MM.1S (cell line): ENCODE data around the gene MYH14.

Experiments used
- DNase-seq: peaks from one replicate; pipeline ENCODE4 v3.0.0-alpha.2; 2015
- H2AFZ ChIP-seq: fragments of 300-600 bp; sonication (generic); 2 replicates; pipeline ENCODE4 v1.6.0; 2016; ENCODE audit warnings: antibody characterized with exemption, low read length
- H3F3A ChIP-seq: fragments of 300-600 bp; sonication (generic); 2 replicates; pipeline ENCODE4 v1.6.1; 2016; ENCODE audit warnings: mild to moderate bottlenecking, antibody characterized with exemption, low read length, moderate library complexity, mixed read lengths; ENCODE audit not compliant: insufficient read depth
- H3K27ac ChIP-seq: fragments of 300-600 bp; sonication (generic); 2 replicates; pipeline ENCODE4 v1.5.1; 2016; ENCODE audit warnings: mild to moderate bottlenecking, low read length
- H3K27me3 ChIP-seq: fragments of 300-600 bp; sonication (generic); replicated peaks from 2 replicates; pipeline ENCODE4 v1.6.0; 2016; ENCODE audit warnings: low read length; ENCODE audit not compliant: insufficient read depth
- H3K36me3 ChIP-seq: fragments of 300-600 bp; sonication (generic); replicated peaks from 2 replicates; pipeline ENCODE4 v1.6.1; 2016; ENCODE audit warnings: mild to moderate bottlenecking, low read length, mixed read lengths; ENCODE audit not compliant: insufficient read depth
- H3K4me1 ChIP-seq: fragments of 300-600 bp; sonication (generic); 2 replicates; pipeline ENCODE4 v1.6.1; 2016; ENCODE audit warnings: low read length, mixed read lengths
- H3K4me2 ChIP-seq: fragments of 300-600 bp; sonication (generic); 2 replicates; pipeline ENCODE4 v1.6.0; 2016; ENCODE audit warnings: low read depth, low read length
- H3K4me3 ChIP-seq: fragments of 300-600 bp; sonication (generic); 2 replicates; pipeline ENCODE4 v1.5.1; 2016; ENCODE audit warnings: low read length, mixed read lengths
- H3K79me2 ChIP-seq: fragments of 300-600 bp; sonication (generic); 2 replicates; pipeline ENCODE4 v1.6.1; 2016; ENCODE audit warnings: mixed run types, low read length, mixed read lengths
- H3K9ac ChIP-seq: fragments of 300-600 bp; sonication (generic); 2 replicates; pipeline ENCODE4 v1.6.1; 2016; ENCODE audit warnings: low read length, mixed read lengths
- H3K9me2 ChIP-seq: fragments of 300-600 bp; sonication (generic); replicated peaks from 2 replicates; pipeline ENCODE4 v1.6.1; 2016; ENCODE audit warnings: mild to moderate bottlenecking, low read length, mixed read lengths; ENCODE audit not compliant: insufficient read depth
- H3K9me3 ChIP-seq: fragments of 300-600 bp; sonication (generic); replicated peaks from 2 replicates; pipeline ENCODE4 v1.6.1; 2016; ENCODE audit warnings: mild to moderate bottlenecking, low read length, mixed read lengths; ENCODE audit not compliant: insufficient read depth
- H4K20me1 ChIP-seq: fragments of 300-600 bp; sonication (generic); 2 replicates; pipeline ENCODE4 v1.6.1; 2016; ENCODE audit warnings: mild to moderate bottlenecking, low read length, moderate library complexity, mixed read lengths; ENCODE audit not compliant: insufficient read depth
- EZH2 ChIP-seq: fragments of 300-600 bp; sonication (generic); optimal IDR thresholded peaks from 2 replicates; pipeline ENCODE3; 2017; ENCODE audit warnings: low read depth, mild to moderate bottlenecking, antibody characterized with exemption, low read length, mixed read lengths
- EZH2phosphoT487 ChIP-seq: fragments of 300-600 bp; sonication (generic); IDR thresholded peaks from 2 replicates; pipeline ENCODE4 v1.6.1; 2018; ENCODE audit warnings: antibody characterized with exemption, low read length
- TF ChIP-seq, protein P1 (sequence below): fragments of 300-600 bp; sonication (generic); IDR thresholded peaks from 2 replicates; pipeline ENCODE4 v1.5.1; 2016; ENCODE audit warnings: antibody characterized with exemption, low read length, mixed read lengths

Gene MYH14

DNA sequence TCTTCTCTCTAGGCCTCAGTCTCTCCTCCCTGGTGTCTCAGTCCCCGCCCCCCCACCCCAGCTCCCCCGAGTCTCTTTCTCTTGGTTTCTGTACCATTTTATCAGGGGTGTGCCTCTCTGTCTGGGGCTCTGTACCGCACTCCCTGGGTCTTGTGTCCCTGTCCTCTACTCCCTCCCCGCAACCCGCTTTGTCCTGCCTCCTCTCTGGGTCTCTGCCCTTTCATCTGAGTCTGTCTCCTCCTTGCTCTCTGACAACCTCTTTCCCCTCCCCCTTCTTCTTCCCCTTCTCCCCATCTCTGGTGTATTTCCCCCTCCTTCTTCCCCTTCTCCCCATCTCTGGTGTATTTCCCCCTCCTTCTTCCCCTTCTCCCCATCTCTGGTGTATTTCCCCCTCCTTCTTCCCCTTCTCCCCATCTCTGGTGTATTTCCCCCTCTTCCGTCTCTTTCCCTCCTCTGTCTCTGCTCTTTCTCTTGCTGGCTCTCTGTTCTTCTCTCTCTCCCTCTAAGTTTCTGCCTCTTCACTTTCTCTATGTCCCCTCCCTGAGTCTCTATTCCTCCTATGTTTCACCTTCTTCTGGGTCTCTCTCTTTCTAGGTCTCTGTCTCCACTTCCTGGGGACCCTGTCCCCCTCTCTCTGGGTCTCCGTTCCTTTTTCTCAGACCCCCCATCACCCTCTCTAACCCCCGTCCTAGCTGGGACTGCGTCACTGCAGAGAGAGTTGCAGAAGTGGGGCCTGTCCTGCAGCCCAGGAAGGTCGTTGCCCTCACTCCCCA lies 128.0 kb downstream of the MYH14 start:
- Histone ChIP-seq H3K79me2 (no peaks in the 10 kb centered on the region), H3K27me3 (peaks cover 64% of the 10 kb centered on the region), H3K4me1 (peaks cover 5% of the 10 kb centered on the region; the same call in 1 of the 2 replicates), H2AFZ (no peak overlapping the region), H3F3A (no peaks in the 10 kb centered on the region), H3K27ac (no peak overlapping the region), H3K9me3 (no peaks in the 10 kb centered on the region), H3K4me3 (no peak overlapping the region; the same call in 1 of the 2 replicates), H3K36me3 (no peaks in the 10 kb centered on the region), H3K4me2 (peak overlapping the region; percentile 29; the same call in 1 of the 2 replicates), H4K20me1 (no peaks in the 10 kb centered on the region), H3K9ac (no peak overlapping the region), H3K9me2 (no peaks in the 10 kb centered on the region)
- TF ChIP-seq EZH2 (no peak), EZH2phosphoT487 (no peak)
- TF ChIP-seq, protein P1, sequence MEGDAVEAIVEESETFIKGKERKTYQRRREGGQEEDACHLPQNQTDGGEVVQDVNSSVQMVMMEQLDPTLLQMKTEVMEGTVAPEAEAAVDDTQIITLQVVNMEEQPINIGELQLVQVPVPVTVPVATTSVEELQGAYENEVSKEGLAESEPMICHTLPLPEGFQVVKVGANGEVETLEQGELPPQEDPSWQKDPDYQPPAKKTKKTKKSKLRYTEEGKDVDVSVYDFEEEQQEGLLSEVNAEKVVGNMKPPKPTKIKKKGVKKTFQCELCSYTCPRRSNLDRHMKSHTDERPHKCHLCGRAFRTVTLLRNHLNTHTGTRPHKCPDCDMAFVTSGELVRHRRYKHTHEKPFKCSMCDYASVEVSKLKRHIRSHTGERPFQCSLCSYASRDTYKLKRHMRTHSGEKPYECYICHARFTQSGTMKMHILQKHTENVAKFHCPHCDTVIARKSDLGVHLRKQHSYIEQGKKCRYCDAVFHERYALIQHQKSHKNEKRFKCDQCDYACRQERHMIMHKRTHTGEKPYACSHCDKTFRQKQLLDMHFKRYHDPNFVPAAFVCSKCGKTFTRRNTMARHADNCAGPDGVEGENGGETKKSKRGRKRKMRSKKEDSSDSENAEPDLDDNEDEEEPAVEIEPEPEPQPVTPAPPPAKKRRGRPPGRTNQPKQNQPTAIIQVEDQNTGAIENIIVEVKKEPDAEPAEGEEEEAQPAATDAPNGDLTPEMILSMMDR = no peak
- DNase-seq = no peak

DNA sequence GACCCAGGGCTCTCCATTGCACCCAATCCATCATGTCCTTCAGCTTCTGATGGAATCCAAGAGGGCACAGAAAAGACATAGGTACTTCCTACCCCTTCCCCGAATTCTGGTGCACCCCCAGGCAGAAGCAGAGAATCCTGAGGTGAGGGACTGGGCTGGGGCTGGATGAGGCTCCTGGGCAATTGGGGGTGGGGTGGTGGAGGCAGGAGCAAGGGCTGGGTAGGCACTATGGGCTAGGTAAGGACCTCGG lies 128.5 kb downstream of the MYH14 start:
- H4K20me1 ChIP-seq = no peaks in the 10 kb centered on the region
- H3K9ac ChIP-seq = no peak overlapping the region
- H3K27me3 ChIP-seq = peaks cover 65% of the 10 kb centered on the region
- H3K9me3 ChIP-seq = no peaks in the 10 kb centered on the region
- TF ChIP-seq, protein P1 = no peak
- no peak for TF ChIP-seq EZH2phosphoT487
- no peak for TF ChIP-seq EZH2
- no peaks in the 10 kb centered on the region for H3K9me2 ChIP-seq
- H2AFZ ChIP-seq = no peak overlapping the region
- H3F3A ChIP-seq = no peaks in the 10 kb centered on the region
- no peaks in the 10 kb centered on the region for H3K79me2 ChIP-seq
- no peak overlapping the region for H3K4me2 ChIP-seq
- H3K27ac ChIP-seq = no peak overlapping the region
- peaks cover 5% of the 10 kb centered on the region; the same call in 1 of the 2 replicates for H3K4me1 ChIP-seq
- no peaks in the 10 kb centered on the region for H3K36me3 ChIP-seq
- DNase-seq = no peak
- H3K4me3 ChIP-seq = no peak overlapping the region

DNA sequence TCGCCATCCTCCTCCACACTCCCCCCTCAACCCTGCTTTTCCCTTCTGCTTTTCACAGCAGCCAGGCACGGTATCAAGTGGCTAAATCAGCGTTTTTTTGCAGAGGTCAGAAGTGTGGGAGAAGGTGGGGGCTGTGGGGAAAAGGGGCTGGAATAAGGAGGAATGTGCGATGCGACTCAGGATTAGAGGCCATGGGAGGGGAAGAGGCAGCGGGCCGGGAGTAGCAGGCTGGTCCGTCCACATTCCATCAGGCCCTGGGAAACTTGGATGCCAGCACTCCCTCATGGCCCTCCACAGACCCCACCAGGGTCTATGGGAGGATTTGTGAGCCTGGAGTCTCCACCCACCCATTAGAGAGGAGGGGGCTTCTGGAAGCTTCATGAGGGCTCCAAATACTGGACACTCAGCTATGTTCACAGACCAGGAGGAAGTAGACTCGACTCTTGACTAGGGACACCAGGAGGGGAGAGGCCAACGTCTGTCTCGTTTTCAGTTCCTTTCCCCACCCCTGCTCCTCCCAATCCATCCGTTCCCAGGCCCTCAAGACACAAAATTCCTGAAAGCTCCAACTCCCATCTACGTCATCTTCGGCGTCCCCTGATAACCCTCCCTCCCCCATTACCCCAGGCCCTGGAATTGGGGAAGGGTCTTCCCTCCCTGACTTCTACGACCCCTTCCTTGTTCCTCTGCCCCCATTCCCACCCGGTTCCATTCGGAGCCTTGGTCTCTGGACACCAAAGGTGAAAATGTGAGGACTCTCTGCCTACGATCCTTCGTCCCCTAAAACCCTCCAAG lies 129.0 kb downstream of the MYH14 start:
- Histone ChIP-seq H3K27ac (no peak overlapping the region), H3K4me2 (peak overlapping the region; percentile 67; the same call in 1 of the 2 replicates), H3K79me2 (no peaks in the 10 kb centered on the region), H3K4me1 (peaks cover 5% of the 10 kb centered on the region; the same call in 1 of the 2 replicates), H3K9ac (no peak overlapping the region), H3F3A (no peaks in the 10 kb centered on the region), H3K9me2 (no peaks in the 10 kb centered on the region), H4K20me1 (no peaks in the 10 kb centered on the region), H3K36me3 (no peaks in the 10 kb centered on the region), H2AFZ (no peak overlapping the region), H3K4me3 (no peak overlapping the region), H3K27me3 (peaks cover 65% of the 10 kb centered on the region), H3K9me3 (no peaks in the 10 kb centered on the region)
- DNase-seq = no peak
- TF ChIP-seq EZH2phosphoT487 (no peak), EZH2 (no peak)
- TF ChIP-seq, protein P1 = no peak
